ENCODE results near the gene PATJ. TPM values are rescaled to one million over a fixed set of nuclear protein-coding genes. Genes with fewer than 3 reads are reported as not detected.

The PATJ gene
- total and polyA plus RNA-seq, 7 donors: 2.0 to 49.9 (median 17.1) TPM

DNA sequence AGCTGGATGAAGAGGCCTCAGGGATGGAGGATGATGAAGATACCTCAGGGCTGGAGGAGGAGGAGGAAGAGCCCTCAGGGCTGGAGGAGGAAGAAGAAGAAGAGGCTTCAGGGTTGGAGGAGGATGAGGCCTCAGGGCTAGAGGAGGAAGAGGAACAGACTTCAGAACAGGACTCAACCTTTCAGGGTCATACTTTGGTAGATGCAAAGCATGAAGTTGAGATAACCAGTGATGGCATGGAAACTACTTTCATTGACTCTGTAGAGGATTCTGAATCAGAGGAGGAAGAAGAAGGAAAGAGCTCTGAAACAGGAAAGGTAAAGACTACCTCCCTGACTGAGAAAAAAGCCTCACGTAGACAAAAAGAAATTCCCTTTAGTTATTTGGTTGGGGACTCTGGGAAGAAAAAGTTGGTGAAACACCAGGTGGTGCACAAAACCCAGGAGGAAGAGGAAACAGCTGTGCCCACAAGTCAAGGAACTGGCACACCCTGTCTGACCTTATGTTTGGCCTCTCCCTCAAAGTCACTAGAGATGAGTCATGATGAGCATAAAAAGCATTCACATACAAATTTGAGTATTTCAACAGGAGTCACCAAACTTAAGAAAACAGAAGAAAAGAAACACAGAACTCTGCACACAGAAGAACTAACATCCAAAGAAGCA lies 467.8 kb downstream of the PATJ start:
- Histone ChIP-seq H3K27ac (no peak overlapping the region), H3K4me1 (no peaks in the 10 kb centered on the region), H3K4me3 (no peak overlapping the region), H3K27me3 (ENCODE audit: insufficient read depth in 3 of 3, low read length in 2 of 3) (no peaks in the 10 kb centered on the region), H3K9me3 (no peaks in the 10 kb centered on the region), H3K36me3 (ENCODE audit: insufficient read depth in 1 of 2, low read depth in 1 of 2) (no peaks in the 10 kb centered on the region)
- no peak for ATAC-seq
- no peak for DNase-seq
- intact Hi-C loops (cut with DNase I): no loop called here
- WGBS, 3 donors: 66 to 86% (median 81%) methylated on average over 1 of the region's 1 CpG
- TF ChIP-seq, protein P1, sequence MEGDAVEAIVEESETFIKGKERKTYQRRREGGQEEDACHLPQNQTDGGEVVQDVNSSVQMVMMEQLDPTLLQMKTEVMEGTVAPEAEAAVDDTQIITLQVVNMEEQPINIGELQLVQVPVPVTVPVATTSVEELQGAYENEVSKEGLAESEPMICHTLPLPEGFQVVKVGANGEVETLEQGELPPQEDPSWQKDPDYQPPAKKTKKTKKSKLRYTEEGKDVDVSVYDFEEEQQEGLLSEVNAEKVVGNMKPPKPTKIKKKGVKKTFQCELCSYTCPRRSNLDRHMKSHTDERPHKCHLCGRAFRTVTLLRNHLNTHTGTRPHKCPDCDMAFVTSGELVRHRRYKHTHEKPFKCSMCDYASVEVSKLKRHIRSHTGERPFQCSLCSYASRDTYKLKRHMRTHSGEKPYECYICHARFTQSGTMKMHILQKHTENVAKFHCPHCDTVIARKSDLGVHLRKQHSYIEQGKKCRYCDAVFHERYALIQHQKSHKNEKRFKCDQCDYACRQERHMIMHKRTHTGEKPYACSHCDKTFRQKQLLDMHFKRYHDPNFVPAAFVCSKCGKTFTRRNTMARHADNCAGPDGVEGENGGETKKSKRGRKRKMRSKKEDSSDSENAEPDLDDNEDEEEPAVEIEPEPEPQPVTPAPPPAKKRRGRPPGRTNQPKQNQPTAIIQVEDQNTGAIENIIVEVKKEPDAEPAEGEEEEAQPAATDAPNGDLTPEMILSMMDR (IDR thresholded peaks at IDR 0.05): no peak

DNA sequence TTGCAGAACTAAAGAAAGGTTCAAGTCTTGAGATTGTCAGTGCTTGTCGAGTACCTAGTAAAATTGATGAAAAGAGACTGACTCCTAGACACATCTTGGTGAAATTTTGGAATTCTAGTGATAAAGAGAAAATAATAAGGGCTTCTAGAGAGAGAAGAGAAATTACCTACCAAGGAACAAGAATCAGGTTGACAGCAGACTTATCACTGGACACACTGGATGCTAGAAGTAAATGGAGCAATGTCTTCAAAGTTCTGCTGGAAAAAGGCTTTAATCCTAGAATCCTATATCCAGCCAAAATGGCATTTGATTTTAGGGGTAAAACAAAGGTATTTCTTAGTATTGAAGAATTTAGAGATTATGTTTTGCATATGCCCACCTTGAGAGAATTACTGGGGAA lies 468.7 kb downstream of the PATJ start:
- intact Hi-C loops (cut with DNase I): no loop called here
- H3K4me3 ChIP-seq: no peak overlapping the region
- ATAC-seq: no peak
- H3K4me1 ChIP-seq: no peaks in the 10 kb centered on the region
- H3K9me3 ChIP-seq: no peaks in the 10 kb centered on the region
- DNase-seq: no peak
- no peak overlapping the region for H3K27ac ChIP-seq
- H3K27me3 ChIP-seq (ENCODE audit: insufficient read depth in 3 of 3, low read length in 2 of 3): no peaks in the 10 kb centered on the region
- TF ChIP-seq, protein P1 (IDR thresholded peaks at IDR 0.05): no peak
- H3K36me3 ChIP-seq (ENCODE audit: insufficient read depth in 1 of 2, low read depth in 1 of 2): no peaks in the 10 kb centered on the region
- 96 to 97% (median 97%) methylated on average over 1 of the region's 1 CpG for WGBS, 3 donors

DNA sequence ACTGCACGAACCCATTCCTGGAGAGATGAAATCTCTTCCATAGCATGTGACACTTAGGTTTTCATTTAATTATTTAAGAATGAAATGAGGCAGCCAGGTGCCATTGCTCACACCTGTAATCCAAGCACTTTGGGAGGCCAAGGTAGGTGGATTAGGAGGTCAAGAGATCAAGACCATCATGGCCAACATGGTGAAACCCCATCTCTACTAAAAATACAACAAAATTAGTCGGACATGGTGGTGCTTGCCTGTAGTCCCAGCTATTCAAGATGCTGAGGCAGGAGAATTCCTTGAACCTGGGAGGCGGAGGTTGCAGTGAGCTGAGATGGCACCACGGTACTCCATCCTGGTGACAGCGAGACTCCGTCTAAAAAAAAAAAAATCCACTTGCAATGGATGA lies 470.1 kb downstream of the PATJ start:
- H3K4me3 ChIP-seq: no peak overlapping the region
- 77 to 94% (median 80%) methylated on average over 6 of the region's 6 CpGs for WGBS, 3 donors
- no peak for ATAC-seq
- no peak overlapping the region for H3K27ac ChIP-seq
- H3K36me3 ChIP-seq (ENCODE audit: insufficient read depth in 1 of 2, low read depth in 1 of 2): no peaks in the 10 kb centered on the region
- no peaks in the 10 kb centered on the region for H3K27me3 ChIP-seq (ENCODE audit: insufficient read depth in 3 of 3, low read length in 2 of 3)
- H3K9me3 ChIP-seq: no peaks in the 10 kb centered on the region
- TF ChIP-seq, protein P1 (IDR thresholded peaks at IDR 0.05): no peak
- H3K4me1 ChIP-seq: no peaks in the 10 kb centered on the region
- intact Hi-C loops (cut with DNase I): no loop called here
- no peak for DNase-seq

DNA sequence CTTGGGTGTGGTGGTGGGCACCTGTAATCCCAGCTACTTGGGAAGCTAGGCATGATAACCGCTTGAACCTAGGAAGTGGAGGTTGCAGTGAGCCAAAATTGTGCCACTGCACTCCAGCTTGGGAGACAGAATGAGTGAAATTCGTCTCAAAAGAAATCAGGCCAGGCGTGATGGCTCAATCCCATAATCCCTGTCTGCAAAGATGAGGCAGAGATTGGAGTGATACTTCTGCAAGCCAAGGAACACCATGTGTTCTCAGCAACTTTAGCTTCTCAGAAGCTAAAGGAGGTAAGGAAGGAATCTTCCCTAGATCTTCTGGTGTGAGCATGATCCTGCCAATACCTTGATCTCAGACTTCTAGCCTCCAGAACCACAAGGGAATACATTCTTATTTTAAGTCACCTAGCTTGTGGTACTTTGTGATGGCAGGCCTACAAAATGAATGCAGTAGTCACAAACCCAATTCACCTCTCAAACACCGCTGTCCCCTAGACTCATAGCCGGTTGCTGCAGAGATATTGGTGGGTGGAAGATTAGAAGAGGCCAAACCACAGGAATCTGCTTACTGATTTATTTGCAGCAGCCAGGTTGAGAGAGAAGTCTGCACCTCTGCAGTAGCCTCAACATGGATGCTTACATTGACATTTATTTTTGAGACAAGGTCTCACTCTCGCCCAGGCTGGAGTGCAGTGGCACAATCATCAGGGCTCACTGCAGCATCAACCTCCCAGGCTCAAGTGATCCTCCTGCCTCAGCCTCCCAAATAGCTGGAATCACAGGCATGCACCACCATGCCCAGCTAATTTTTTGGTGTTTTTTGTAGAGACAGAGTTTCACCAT lies 471.0 kb downstream of the PATJ start:
- ATAC-seq (no peak), DNase-seq (no peak)
- intact Hi-C loops (cut with DNase I): no loop called here
- no peaks in the 10 kb centered on the region for H3K9me3 ChIP-seq
- TF ChIP-seq, protein P1 (IDR thresholded peaks at IDR 0.05): no peak
- no peaks in the 10 kb centered on the region for H3K36me3 ChIP-seq (ENCODE audit: insufficient read depth in 1 of 2, low read depth in 1 of 2)
- WGBS, 3 donors: 62 to 85% (median 77%) methylated on average over 6 of the region's 6 CpGs
- H3K27me3 ChIP-seq (ENCODE audit: insufficient read depth in 3 of 3, low read length in 2 of 3): no peaks in the 10 kb centered on the region
- no peaks in the 10 kb centered on the region for H3K4me1 ChIP-seq
- no peak overlapping the region for H3K27ac ChIP-seq
- H3K4me3 ChIP-seq: no peak overlapping the region

Measured in psoas muscle (tissue), 8 donors.